Keratinocyte (primary cell): ENCODE data around the gene PDE10A.

Source experiments
- EZH2 ChIP-seq: IDR thresholded peaks from one replicate; pipeline ENCODE4 v1.6.1; 2012; ENCODE audit warnings: inconsistent platforms, mild to moderate bottlenecking, low read length, moderate library complexity
- TF ChIP-seq, protein P1 (sequence below), 3 experiments: IDR thresholded peaks in 1 of 3; conservative IDR thresholded peaks in 1 of 3; optimal IDR thresholded peaks in 1 of 3; 2 replicates in 2 of 3; 3 replicates in 1 of 3; pipeline versions ENCODE3 to v1.5.1; 2011; ENCODE audit warnings: low read length in 3 of 3, mild to moderate bottlenecking in 3 of 3, moderate library complexity in 2 of 3, control low read depth in 1 of 3, inconsistent platforms in 1 of 3; ENCODE audit not compliant: insufficient read depth in 2 of 3; ENCODE audit errors: extremely low read depth in 1 of 3

DNA sequence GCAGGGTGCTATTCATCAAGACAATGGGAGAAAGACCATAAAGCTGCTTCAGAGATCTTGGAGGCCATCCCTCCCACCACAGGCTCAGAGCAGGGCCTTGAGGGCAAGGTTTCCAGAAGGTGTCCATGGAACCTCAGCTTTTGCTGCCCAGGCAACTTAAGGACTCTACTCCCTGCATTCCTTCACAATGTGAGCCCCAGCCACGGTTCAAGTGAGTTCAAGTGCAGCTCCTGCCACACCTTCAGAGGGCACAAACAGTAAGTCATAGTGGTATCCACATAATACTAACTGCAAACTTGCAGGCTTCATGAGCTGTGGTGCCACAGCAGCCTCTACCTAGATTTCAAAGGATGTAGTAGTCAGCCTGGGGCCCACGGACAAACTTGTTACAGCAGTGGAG is 209.6 kb downstream of the PDE10A start:
- TF ChIP-seq, protein P1, sequence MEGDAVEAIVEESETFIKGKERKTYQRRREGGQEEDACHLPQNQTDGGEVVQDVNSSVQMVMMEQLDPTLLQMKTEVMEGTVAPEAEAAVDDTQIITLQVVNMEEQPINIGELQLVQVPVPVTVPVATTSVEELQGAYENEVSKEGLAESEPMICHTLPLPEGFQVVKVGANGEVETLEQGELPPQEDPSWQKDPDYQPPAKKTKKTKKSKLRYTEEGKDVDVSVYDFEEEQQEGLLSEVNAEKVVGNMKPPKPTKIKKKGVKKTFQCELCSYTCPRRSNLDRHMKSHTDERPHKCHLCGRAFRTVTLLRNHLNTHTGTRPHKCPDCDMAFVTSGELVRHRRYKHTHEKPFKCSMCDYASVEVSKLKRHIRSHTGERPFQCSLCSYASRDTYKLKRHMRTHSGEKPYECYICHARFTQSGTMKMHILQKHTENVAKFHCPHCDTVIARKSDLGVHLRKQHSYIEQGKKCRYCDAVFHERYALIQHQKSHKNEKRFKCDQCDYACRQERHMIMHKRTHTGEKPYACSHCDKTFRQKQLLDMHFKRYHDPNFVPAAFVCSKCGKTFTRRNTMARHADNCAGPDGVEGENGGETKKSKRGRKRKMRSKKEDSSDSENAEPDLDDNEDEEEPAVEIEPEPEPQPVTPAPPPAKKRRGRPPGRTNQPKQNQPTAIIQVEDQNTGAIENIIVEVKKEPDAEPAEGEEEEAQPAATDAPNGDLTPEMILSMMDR (optimal IDR thresholded peaks at IDR 0.05 in 1 of 3, IDR thresholded peaks at IDR 0.05 in 1 of 3, conservative IDR thresholded peaks at IDR 0.05 in 1 of 3; ENCODE audit: extremely low read depth in 1 of 3, insufficient read depth in 2 of 3, low read length in 3 of 3): no peak
- no peak for TF ChIP-seq EZH2
